Measurements from ENCODE around the gene CHST11.

DNA sequence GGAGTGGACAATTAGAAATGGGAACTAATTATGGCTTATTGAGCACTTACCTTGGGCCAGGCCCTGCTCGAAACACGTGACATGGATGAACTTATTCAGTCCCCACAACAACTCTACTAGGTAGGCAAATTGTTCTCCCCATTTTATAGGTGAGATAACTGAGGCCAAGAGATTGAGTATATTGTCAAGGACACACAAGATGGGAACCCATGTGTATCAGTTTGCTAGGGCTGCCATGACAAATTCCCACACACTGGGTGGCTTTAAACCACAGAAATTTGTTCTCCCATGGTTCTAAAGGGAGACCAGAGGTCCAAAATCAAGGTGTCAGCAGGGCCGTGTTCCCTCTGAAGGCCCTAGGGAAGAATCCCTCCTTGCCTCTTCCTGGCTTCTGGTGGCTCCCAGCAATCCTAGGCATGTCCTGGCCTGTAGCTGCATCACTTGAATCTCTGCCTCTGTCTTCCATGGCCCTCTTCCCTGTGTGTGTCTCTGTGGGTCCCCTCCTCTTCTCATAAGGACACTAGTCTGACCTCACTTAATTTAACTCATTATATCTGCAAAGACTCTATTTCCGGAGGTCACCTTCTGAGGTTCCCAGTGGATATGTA lies 128.8 kb downstream of the CHST11 start:
- TF ChIP-seq, protein P1, sequence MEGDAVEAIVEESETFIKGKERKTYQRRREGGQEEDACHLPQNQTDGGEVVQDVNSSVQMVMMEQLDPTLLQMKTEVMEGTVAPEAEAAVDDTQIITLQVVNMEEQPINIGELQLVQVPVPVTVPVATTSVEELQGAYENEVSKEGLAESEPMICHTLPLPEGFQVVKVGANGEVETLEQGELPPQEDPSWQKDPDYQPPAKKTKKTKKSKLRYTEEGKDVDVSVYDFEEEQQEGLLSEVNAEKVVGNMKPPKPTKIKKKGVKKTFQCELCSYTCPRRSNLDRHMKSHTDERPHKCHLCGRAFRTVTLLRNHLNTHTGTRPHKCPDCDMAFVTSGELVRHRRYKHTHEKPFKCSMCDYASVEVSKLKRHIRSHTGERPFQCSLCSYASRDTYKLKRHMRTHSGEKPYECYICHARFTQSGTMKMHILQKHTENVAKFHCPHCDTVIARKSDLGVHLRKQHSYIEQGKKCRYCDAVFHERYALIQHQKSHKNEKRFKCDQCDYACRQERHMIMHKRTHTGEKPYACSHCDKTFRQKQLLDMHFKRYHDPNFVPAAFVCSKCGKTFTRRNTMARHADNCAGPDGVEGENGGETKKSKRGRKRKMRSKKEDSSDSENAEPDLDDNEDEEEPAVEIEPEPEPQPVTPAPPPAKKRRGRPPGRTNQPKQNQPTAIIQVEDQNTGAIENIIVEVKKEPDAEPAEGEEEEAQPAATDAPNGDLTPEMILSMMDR (IDR thresholded peaks at IDR 0.05), result no peak
- TF ChIP-seq POLR2A (IDR thresholded peaks at IDR 0.05) (no peak), POLR2AphosphoS5 (IDR thresholded peaks at IDR 0.05) (no peak)

All from sigmoid colon (tissue), 4 donors.